GM23338 (cell line): Measurements from ENCODE around the gene PLCG2. TPM values are rescaled to one million over a fixed set of nuclear protein-coding genes. Genes with fewer than 3 reads are reported as not detected.

Source experiments
- ATAC-seq: fragments of 200-7000 bp; cut with Tn5 transposase; 3 replicates; pipeline ENCODE4 v1.9.1; 2020
- DNase-seq: peaks from one replicate; pipeline ENCODE4 v3.0.0-alpha.2; 2015; ENCODE audit warnings: low spot score
- H2AFZ ChIP-seq: fragments of 200-600 bp; sonication (generic); 2 replicates; pipeline ENCODE4 v1.8.0; 2016; ENCODE audit warnings: antibody characterized with exemption, mild to moderate bottlenecking, moderate library complexity
- H3F3A ChIP-seq: fragments of 200-600 bp; sonication (generic); replicated peaks from 2 replicates; pipeline ENCODE4 v1.8.0; 2017; ENCODE audit warnings: antibody characterized with exemption, mixed run types, low read depth
- H3K27ac ChIP-seq: fragments of 200-600 bp; sonication (generic); 2 replicates; pipeline ENCODE4 v1.6.1; 2016; ENCODE audit warnings: low read depth
- H3K27me3 ChIP-seq: fragments of 200-600 bp; sonication (generic); 2 replicates; pipeline ENCODE4 v1.8.0; 2016; ENCODE audit warnings: mild to moderate bottlenecking, mixed run types, moderate library complexity; ENCODE audit not compliant: insufficient read depth
- H3K36me3 ChIP-seq: fragments of 200-600 bp; sonication (generic); 2 replicates; pipeline ENCODE4 v1.8.0; 2016; ENCODE audit warnings: mild to moderate bottlenecking; ENCODE audit not compliant: insufficient read depth
- H3K4me1 ChIP-seq: fragments of 200-600 bp; sonication (generic); 2 replicates; pipeline ENCODE4 v1.8.0; 2016; ENCODE audit warnings: mild to moderate bottlenecking, moderate library complexity; ENCODE audit not compliant: insufficient read depth
- H3K4me2 ChIP-seq: fragments of 200-600 bp; sonication (generic); 2 replicates; pipeline ENCODE4 v1.7.1; 2017; ENCODE audit warnings: mixed run types
- H3K4me3 ChIP-seq: fragments of 200-600 bp; sonication (generic); 2 replicates; pipeline ENCODE4 v1.6.1; 2016; ENCODE audit warnings: mixed run types
- H3K79me2 ChIP-seq: fragments of 200-600 bp; sonication (generic); replicated peaks from 2 replicates; pipeline ENCODE4 v1.8.0; 2017; ENCODE audit warnings: mild to moderate bottlenecking; ENCODE audit not compliant: insufficient read depth
- H3K9me2 ChIP-seq: fragments of 200-600 bp; sonication (generic); 2 replicates; pipeline ENCODE4 v1.8.0; 2017; ENCODE audit not compliant: insufficient read depth
- H4K20me1 ChIP-seq: fragments of 200-600 bp; sonication (generic); replicated peaks from 2 replicates; pipeline ENCODE4 v1.8.0; 2017; ENCODE audit warnings: mild to moderate bottlenecking; ENCODE audit not compliant: insufficient read depth
- H3K27ac Mint-ChIP-seq: 2 replicates; pipeline ENCODE4 v1.8.0; 2020; ENCODE audit warnings: inconsistent platforms, mild to moderate bottlenecking, moderate library complexity, mixed read lengths
- H3K27me3 Mint-ChIP-seq: 3 replicates; pipeline ENCODE4 v1.8.0; 2022; ENCODE audit warnings: low read depth, mild to moderate bottlenecking, moderate library complexity, mixed read lengths, inconsistent platforms; ENCODE audit not compliant: insufficient read depth, poor library complexity
- H3K36me3 Mint-ChIP-seq: 3 replicates; pipeline ENCODE4 v1.8.0; 2021; ENCODE audit warnings: low read depth, mild to moderate bottlenecking, inconsistent platforms, moderate library complexity, mixed read lengths
- H3K4me1 Mint-ChIP-seq: 3 replicates; pipeline ENCODE4 v1.8.0; 2020; ENCODE audit warnings: mild to moderate bottlenecking, inconsistent platforms, mixed read lengths
- H3K4me3 Mint-ChIP-seq: 3 replicates; pipeline ENCODE4 v1.8.0; 2021; ENCODE audit warnings: moderate library complexity, mild to moderate bottlenecking, inconsistent platforms, mixed read lengths
- H3K9me3 Mint-ChIP-seq: 3 replicates; pipeline ENCODE4 v1.8.0; 2020; ENCODE audit warnings: moderate library complexity, mild to moderate bottlenecking, inconsistent platforms, mixed read lengths
- CREB1 ChIP-seq: fragments of 250-450 bp; sonication (Bioruptor Pico); IDR thresholded peaks from 2 replicates; pipeline ENCODE4 v1.5.0; 2020; ENCODE audit warnings: low read depth, mild to moderate bottlenecking, moderate library complexity
- EZH2 ChIP-seq: fragments of 200-600 bp; sonication (generic); IDR thresholded peaks from one replicate; pipeline ENCODE4 v1.8.0; 2017; ENCODE audit warnings: antibody characterized with exemption, mild to moderate bottlenecking, low read depth; ENCODE audit not compliant: unreplicated experiment
- EZH2phosphoT487 ChIP-seq: fragments of 200-600 bp; sonication (generic); IDR thresholded peaks from one replicate; pipeline ENCODE4 v1.8.1; 2018; ENCODE audit warnings: antibody characterized with exemption; ENCODE audit not compliant: unreplicated experiment
- JUNB ChIP-seq: IDR thresholded peaks from one replicate; pipeline ENCODE4 v1.6.1; 2016; ENCODE audit warnings: antibody characterized with exemption; ENCODE audit not compliant: unreplicated experiment
- POLR2AphosphoS5 ChIP-seq: IDR thresholded peaks from 2 replicates; pipeline ENCODE4 v1.6.1; 2016; ENCODE audit warnings: antibody characterized with exemption, low read depth
- STAT1 ChIP-seq: IDR thresholded peaks from one replicate; pipeline ENCODE4 v1.6.1; 2016; ENCODE audit warnings: antibody characterized with exemption; ENCODE audit not compliant: unreplicated experiment
- polyA plus RNA-seq: library from polyadenylated mRNA; unstranded; fragments of >200 nt; fragmentation: Nextera tagmentation; extraction: Ambion mirVana; gene quantifications from 2 replicates; pipeline ENCODE4 v1.2.1, GENCODE V29; 2016
- total RNA-seq: library from RNA; depleted of rRNA; stranded (reverse); fragments of >200 nt; shearing (Covaris generic); gene quantifications from 2 replicates; pipeline ENCODE4 v1.2.3, GENCODE V29; 2014
- TF ChIP-seq, protein P1 (sequence below), 2 experiments: fragments of 200-600 bp in 1 of 2; sonication (generic) in 1 of 2; conservative IDR thresholded peaks; 2 replicates each; pipeline versions ENCODE4 v1.5.1 to v1.6.1; 2016 to 2017; ENCODE audit warnings: antibody characterized with exemption in 2 of 2, low read depth in 2 of 2, mild to moderate bottlenecking in 2 of 2, moderate library complexity in 1 of 2

The PLCG2 gene
- total and polyA plus RNA-seq, 2 experiments from 2014 or later, result 2.4 to 5.9 TPM

DNA sequence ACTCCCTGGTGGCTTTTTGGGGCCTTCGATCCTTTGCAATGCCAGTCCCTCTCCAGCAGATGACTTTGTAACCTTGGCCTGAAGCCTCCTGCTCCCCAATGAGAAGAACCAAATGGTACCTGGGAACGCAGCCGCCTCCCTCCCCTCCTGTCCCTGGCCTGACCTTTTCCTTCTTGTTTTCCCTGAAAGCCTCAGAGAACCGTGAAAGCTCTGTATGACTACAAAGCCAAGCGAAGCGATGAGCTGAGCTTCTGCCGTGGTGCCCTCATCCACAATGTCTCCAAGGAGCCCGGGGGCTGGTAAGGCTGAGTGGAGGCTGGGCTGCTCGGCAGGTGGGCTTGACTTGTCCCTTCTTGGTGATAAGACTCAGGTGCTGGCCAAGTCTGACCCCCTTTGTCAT lies 144.2 kb downstream of the PLCG2 start:
- Histone ChIP-seq H3K27me3 (no peaks in the 10 kb centered on the region), H3K4me3 (no peak overlapping the region), H3K4me2 (no peak overlapping the region), H3K4me1 (no peaks in the 10 kb centered on the region), H2AFZ (no peak overlapping the region), H3F3A (no peaks in the 10 kb centered on the region), H3K79me2 (no peaks in the 10 kb centered on the region), H3K27ac (no peak overlapping the region), H3K36me3 (no peaks in the 10 kb centered on the region), H4K20me1 (no peaks in the 10 kb centered on the region), H3K9me2 (no peaks in the 10 kb centered on the region; the same call in 1 of the 2 replicates)
- no peaks in the 10 kb centered on the region for H3K4me1 Mint-ChIP-seq
- TF ChIP-seq POLR2AphosphoS5, result no peak
- no peak for TF ChIP-seq EZH2phosphoT487
- no peak for TF ChIP-seq STAT1
- TF ChIP-seq, protein P1, sequence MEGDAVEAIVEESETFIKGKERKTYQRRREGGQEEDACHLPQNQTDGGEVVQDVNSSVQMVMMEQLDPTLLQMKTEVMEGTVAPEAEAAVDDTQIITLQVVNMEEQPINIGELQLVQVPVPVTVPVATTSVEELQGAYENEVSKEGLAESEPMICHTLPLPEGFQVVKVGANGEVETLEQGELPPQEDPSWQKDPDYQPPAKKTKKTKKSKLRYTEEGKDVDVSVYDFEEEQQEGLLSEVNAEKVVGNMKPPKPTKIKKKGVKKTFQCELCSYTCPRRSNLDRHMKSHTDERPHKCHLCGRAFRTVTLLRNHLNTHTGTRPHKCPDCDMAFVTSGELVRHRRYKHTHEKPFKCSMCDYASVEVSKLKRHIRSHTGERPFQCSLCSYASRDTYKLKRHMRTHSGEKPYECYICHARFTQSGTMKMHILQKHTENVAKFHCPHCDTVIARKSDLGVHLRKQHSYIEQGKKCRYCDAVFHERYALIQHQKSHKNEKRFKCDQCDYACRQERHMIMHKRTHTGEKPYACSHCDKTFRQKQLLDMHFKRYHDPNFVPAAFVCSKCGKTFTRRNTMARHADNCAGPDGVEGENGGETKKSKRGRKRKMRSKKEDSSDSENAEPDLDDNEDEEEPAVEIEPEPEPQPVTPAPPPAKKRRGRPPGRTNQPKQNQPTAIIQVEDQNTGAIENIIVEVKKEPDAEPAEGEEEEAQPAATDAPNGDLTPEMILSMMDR (conservative IDR thresholded peaks at IDR 0.05; ENCODE audit: low read depth in 2 of 2), result no peak
- TF ChIP-seq CREB1 (CRISPR knock-in tag), result no peak
- no peaks in the 10 kb centered on the region; the same call in 2 of the 3 replicates for H3K9me3 Mint-ChIP-seq
- H3K27ac Mint-ChIP-seq, result no peak overlapping the region
- no peak overlapping the region for H3K4me3 Mint-ChIP-seq
- no peaks in the 10 kb centered on the region for H3K36me3 Mint-ChIP-seq
- H3K27me3 Mint-ChIP-seq, result no peaks in the 10 kb centered on the region
- ATAC-seq (no peak), DNase-seq (no peak)

DNA sequence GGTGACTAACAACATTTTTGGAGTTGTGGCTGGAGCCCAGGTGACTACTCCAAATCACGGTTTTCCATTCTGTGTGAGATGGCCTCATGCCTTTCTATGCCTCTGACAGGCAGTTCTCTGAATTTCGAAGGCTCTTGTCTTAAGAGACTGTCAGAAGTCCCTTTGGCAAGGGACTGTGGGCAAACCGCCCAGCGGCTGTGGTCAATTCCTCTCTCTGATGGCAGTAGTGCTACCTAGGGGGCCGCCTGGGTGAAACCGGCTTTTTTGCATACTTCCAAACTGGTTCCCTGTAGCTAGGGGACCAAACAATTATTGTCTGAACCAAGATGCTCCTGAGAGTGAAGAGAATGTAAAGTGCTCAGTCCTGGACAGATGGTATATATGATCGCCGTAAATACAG lies 145.9 kb downstream of the PLCG2 start:
- H3K27ac ChIP-seq, result no peak overlapping the region
- H3K27me3 ChIP-seq, result no peaks in the 10 kb centered on the region
- H3K4me3 ChIP-seq, result no peak overlapping the region
- H3F3A ChIP-seq, result no peaks in the 10 kb centered on the region
- Mint-ChIP-seq H3K27me3 (peaks cover 4% of the 10 kb centered on the region), H3K4me1 (no peaks in the 10 kb centered on the region), H3K9me3 (no peaks in the 10 kb centered on the region), H3K27ac (no peak overlapping the region; the same call in 1 of the 2 replicates), H3K36me3 (no peaks in the 10 kb centered on the region), H3K4me3 (no peak overlapping the region)
- H4K20me1 ChIP-seq, result no peaks in the 10 kb centered on the region
- H3K36me3 ChIP-seq, result no peaks in the 10 kb centered on the region
- no peak for TF ChIP-seq STAT1
- TF ChIP-seq, protein P1 (conservative IDR thresholded peaks at IDR 0.05; ENCODE audit: low read depth in 2 of 2), result no peak
- no peak for TF ChIP-seq JUNB
- ATAC-seq, result no peak
- no peak overlapping the region for H2AFZ ChIP-seq
- no peaks in the 10 kb centered on the region for H3K4me1 ChIP-seq
- no peaks in the 10 kb centered on the region for H3K79me2 ChIP-seq
- no peak for DNase-seq
- no peaks in the 10 kb centered on the region; the same call in 1 of the 2 replicates for H3K9me2 ChIP-seq
- no peak overlapping the region for H3K4me2 ChIP-seq

DNA sequence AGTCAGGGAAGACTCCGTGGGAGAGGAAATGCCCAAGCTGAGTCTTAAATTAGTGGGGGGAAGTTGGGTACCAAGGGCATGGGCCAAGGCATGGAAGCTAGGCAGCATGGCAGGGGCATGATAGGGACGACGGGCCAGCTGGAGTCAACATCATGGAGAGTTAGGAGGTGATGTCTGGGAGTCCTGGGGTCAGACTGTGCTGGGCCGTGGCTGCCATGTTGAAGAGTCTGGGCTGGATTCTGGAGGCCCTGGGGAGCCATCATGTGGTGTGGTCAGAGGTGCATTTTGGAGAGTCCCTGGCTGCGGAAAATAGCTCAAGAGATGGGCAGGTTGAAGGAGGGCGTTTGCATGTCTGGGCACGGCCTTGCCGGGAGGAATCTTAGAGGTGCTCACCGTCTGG lies 146.9 kb downstream of the PLCG2 start:
- H3F3A ChIP-seq, result no peaks in the 10 kb centered on the region
- no peaks in the 10 kb centered on the region for H3K4me1 Mint-ChIP-seq
- no peak overlapping the region for H3K4me3 ChIP-seq
- no peaks in the 10 kb centered on the region for H3K4me1 ChIP-seq
- no peak overlapping the region for H3K27ac ChIP-seq
- no peak for ATAC-seq
- H3K27ac Mint-ChIP-seq, result no peak overlapping the region; the same call in 1 of the 2 replicates
- H2AFZ ChIP-seq, result no peak overlapping the region
- no peak overlapping the region for H3K4me2 ChIP-seq
- H3K36me3 Mint-ChIP-seq, result no peaks in the 10 kb centered on the region
- H3K27me3 Mint-ChIP-seq, result peaks cover 4% of the 10 kb centered on the region
- no peak for TF ChIP-seq EZH2
- TF ChIP-seq JUNB, result no peak
- H3K27me3 ChIP-seq, result no peaks in the 10 kb centered on the region
- H3K9me2 ChIP-seq, result no peaks in the 10 kb centered on the region
- no peaks in the 10 kb centered on the region for H3K9me3 Mint-ChIP-seq
- no peak overlapping the region for H3K4me3 Mint-ChIP-seq
- H4K20me1 ChIP-seq, result no peaks in the 10 kb centered on the region
- no peaks in the 10 kb centered on the region for H3K79me2 ChIP-seq
- no peaks in the 10 kb centered on the region for H3K36me3 ChIP-seq
- no peak for DNase-seq
